GM21360 (cell line): ENCODE measurements around the gene GOLGA8S.
"Not testable (repeated sequence)": the region's sequence is repeated elsewhere in the genome, so short reads cannot be mapped to it uniquely, and the experiment has no call there.

Source experiments
- ATAC-seq: cut with Tn5 transposase; IDR thresholded peaks from one replicate; pipeline ENCODE4 v1.9.1; 2021; ENCODE audit warnings: mild to moderate bottlenecking, moderate library complexity; ENCODE audit not compliant: unreplicated experiment

GOLGA8S gene, protein sequence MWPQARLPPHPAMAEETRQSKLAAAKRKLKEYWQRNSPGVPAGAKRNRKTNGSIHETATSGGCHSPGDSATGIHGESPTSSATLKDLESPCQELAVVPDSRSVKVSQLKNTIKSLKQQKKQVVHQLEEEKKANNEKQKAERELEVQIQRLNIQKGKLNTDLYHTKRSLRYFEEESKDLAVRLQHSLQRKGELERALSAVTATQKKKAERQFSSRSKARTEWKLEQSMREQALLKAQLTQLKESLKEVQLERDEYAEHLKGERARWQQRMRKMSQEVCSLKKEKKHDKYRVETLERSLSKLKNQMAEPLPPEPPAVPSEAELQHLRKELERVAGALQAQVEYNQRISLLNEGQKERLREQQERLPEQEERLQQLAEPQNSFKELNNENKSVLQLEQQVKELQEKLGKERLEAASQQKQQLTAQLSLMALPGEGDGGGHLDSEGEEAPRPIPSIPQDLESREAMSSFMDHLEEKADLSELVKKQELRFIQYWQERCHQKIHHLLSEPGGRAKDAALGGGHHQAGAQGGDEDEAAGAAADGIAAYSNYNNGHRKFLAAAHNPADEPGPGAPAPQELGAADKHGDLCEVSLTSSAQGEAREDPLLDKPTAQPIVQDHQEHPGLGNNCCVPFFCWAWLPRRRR

GRCh38 chr15:23354448-23354847, at the start of gene GOLGA8S:
GOLGA8S (plus strand) TSS chr15:23354748; CDS start chr15:23354810, 62 bp downstream.
- not testable (repeated sequence) for ATAC-seq

GRCh38 chr15:23304805-23305204, 49.7 kb upstream of the GOLGA8S start:
- ATAC-seq: not testable (repeated sequence)

DNA sequence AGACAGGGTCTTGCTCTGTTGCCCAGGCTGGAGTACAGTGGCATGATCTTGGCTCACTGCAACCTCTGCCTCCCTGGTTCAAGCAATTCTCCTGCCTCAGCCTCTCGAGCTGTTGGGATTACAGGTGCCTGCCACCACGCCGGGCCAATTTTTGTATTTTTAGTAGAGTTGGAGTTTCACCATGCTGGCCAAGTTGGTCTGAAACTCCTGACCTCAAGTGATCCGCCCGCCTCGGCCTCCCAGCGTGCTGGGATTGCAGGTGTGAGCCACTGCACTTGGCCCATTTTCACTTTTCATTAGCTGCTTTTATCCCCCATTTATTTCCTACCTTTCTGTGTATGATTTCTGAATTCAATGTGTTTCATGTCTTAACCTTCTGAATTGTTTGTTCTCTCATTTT, 48.6 kb upstream of the GOLGA8S start:
- ATAC-seq: not testable (repeated sequence)

- not testable (repeated sequence) for ATAC-seq
Measured at GRCh38 chr15:23311233-23311632, 43.3 kb upstream of the GOLGA8S start.

DNA sequence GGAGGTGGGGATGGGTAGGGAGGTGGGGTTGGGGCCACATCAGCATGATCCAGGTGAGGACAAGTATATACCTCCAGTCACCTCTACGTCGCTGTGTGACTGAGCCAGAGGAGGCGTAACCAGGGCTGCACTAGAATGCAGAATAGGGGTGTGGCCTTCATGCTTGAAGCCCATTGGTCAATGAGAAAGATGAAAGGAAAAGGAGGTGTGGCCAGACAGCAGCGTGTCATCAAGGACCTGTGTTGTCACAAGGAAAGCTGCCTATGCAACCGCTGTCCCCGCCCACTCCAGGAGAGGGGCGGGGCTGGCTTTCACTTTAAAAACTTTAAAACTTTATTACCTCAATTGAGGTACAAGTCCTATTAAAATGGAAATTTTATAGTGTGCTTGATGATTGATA, 20.5 kb upstream of the GOLGA8S start, which contains the start of gene GOLGA6L26:
Gene GOLGA6L26 (minus strand): TSS at position 101 of the 400 bp plus-strand sequence. CDS start 61 bp downstream, at position 40.
- ATAC-seq: not testable (repeated sequence)

DNA sequence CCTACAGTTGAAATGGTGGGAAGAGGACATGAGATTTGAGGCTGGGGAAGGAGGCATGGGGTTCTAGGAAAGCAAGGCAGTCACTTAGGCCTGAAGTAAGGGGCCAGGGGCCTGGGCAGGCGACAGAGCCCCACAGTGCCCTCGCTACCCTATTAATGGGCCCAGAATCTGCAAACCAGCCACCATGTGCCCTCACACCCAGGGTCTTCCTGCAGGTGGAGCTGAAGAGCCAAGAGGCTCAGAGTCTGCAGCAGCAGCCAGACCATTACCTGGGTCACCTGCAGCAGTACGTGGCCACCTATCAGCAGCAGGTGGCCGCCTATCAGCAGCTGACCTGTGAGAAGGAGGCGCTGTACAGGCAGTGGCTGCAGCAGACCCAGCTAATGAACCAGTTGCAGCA, 8.1 kb downstream of the GOLGA8S start:
- not testable (repeated sequence) for ATAC-seq

- not testable (repeated sequence) for ATAC-seq
Measured at GRCh38 chr15:23364261-23364660, 9.7 kb downstream of the GOLGA8S start.

GRCh38 chr15:23370578-23370977, 16.0 kb downstream of the GOLGA8S start:
- no peak for ATAC-seq

DNA sequence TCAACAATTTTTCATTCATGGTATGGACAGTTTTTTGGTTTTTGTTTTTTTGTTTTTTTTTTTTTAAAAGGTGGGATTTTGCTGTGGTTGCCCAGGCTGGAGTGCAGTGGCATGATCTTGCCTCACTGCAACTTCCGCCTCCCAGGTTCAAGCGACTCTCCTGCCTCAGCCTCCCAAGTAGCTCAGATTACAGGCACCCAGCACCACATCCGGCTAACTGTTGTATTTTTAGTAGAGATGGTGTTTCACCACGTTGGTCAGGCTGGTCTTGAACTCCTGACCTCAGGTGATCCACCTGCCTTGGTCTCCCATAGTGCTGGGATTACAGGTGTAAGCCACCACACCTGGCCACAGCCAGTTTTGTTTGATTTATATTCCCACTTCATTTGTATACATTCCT, 16.6 kb downstream of the GOLGA8S start:
- not testable (repeated sequence) for ATAC-seq

- not testable (repeated sequence) for ATAC-seq
Measured at GRCh38 chr15:23371868-23372267, 17.3 kb downstream of the GOLGA8S start.

DNA sequence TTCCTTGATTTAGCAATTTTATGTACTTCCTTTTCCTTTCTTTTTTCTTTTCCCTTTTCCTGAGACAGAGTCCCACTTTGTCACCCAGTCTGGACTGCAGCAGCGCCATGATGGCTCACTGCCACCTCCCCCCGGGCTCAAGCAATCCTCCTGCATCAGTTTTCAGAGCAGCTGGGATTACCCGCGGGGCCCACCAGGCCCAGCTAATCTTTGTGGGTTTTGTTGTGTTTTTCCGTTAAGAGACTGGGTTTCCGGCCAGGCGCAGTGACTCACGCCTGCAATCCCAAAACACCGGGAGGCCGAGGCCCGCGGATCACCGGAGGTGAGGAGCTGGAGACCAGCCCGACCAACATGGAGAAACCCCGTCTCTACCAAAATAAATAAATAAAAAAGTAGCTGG, 17.7 kb downstream of the GOLGA8S start:
- ATAC-seq: no peak

- not testable (repeated sequence) for ATAC-seq
Measured at GRCh38 chr15:23372891-23373600, 18.5 kb downstream of the GOLGA8S start.

GRCh38 chr15:23374226-23374625, 19.7 kb downstream of the GOLGA8S start:
- not testable (repeated sequence) for ATAC-seq

- ATAC-seq: not testable (repeated sequence)
Measured at GRCh38 chr15:23378946-23379345, 24.4 kb downstream of the GOLGA8S start.

- not testable (repeated sequence) for ATAC-seq
Measured at GRCh38 chr15:23380700-23381099, 26.2 kb downstream of the GOLGA8S start.

DNA sequence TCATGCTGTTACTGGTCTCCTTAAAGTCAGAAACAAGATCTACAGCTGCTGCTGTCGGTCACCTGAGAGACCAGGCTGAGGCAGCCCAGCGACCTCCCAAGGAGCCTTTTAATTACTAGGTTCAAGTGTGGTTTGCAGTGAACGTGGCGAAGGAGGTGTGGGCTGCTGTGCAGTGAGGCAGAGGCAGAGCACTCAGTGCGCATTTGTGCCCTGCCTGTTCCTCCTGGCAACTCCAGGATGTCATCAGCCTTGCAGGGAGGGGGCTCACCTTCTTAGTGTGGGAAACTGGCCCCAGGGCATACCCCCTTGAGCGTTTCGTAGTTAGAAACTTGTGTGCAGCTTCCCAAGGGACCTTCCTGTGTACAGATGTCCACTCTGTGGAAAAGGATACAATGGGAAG, 26.6 kb downstream of the GOLGA8S start:
- not testable (repeated sequence) for ATAC-seq

DNA sequence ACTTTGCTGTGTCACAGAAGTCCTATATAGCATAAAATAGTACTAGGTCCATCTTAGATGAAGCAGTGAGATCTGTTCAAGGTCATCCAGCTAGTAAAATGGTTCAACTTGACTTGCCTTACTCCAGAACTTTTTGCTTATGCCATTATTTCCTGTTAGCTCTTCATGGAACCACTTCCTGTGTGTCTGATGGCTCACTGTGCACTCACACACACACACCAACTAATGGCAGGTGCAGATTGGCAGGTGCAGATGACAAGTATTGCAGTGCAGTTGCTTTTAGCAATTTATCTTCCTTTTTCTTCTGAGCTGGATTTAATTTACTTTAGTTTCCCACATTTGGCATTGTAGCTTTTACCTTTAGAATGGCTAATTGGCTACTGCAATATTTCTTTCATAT, 29.8 kb downstream of the GOLGA8S start:
- ATAC-seq: no peak

GRCh38 chr15:23385886-23386430, 31.4 kb downstream of the GOLGA8S start:
- ATAC-seq: no peak

DNA sequence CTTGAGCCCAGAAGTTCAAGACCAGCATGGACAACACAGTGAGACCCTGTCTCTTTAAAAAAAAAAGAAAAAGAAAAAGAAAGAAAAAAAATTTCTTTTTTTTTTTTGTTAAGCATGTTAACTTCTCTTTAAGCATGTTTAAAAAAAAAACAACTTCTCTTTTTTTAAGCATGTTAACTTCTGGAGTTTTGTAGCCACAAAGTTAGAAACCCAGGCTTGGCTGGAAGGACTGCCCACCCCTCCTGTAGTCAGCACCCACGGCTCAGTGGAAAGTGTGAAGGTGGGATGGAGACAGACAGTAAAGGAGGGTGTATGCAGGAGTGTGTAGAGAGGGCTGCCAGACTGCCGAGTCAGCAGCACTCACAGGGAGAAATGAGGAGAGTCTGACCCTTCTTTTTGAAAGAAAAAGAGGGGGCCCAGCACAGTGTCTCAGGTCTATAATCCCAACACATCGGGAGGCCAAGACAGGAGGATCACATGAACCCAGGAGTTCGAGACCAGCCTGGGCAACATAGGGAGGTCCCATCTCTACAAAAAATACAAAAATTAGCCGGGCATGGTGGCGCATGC, 33.2 kb downstream of the GOLGA8S start:
- no peak for ATAC-seq

GRCh38 chr15:23395030-23395692, 40.6 kb downstream of the GOLGA8S start:
- ATAC-seq: no peak
